ENCODE measurements around the gene TAF5.
"Not testable (repeated sequence)": the region's sequence is repeated elsewhere in the genome, so short reads cannot be mapped to it uniquely, and the experiment has no call there.

TAF5 gene

DNA sequence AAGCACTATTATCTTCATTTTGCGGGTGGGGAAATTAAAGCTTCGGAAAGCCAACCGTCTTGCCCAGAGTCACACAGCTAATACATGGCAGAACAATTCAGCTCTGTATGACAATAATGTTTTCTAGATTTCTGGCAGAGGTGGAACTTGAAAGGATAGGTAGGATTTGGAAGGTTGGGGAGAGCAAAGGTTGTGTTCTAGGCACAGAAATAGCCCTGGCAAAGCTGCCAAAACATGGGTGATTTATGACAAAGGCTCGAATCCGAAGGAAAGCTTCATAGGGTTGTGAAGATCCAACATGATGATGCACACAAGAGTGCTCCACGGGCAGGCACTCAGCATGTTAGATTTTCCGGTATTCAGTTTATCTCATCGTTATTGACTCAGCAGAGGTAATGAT, 47.8 kb downstream of the TAF5 start:
- no peak for DNase-seq (ENCODE audit: low spot score)

- peak; percentile 75 for DNase-seq (ENCODE audit: low spot score)
Measured at GRCh38 chr10:103416436-103417147, 48.8 kb downstream of the TAF5 start.

DNA sequence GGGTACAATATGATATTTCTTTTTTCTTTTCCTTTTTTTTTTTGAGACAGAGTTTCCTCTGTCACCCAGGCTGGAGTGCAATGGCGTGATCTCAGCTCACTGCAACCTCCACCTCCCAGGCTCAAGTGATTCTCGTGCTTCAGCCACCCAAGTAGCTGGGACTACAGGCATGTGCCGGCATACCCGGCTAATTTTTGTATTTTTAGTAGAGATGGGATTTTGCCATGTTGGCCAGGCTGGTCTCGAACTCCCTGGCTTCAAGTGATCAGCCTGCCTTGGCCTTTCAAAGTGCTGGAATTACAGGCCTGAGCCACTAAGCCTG, 49.3 kb downstream of the TAF5 start:
- not testable (repeated sequence) for DNase-seq (ENCODE audit: low spot score)

DNA sequence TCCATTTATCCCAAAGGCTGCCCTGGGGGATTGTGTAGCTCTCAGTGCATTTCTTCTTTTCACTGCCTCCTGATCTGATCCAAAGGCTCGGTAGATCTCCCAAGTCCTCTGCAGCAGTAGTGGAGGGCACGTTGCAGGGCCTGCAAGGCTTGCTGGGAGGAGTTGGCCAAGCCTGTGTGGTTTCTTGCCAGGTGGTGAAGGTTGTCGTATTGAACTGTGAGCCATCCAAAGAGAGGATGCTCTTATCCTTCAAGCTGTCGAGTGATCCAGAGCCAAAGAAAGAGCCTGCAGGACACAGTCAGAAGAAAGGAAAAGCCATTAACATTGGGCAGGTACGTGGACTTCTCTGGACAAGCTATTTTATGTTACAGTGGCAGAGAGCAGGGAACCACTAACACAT, 49.8 kb downstream of the TAF5 start:
- no peak for DNase-seq (ENCODE audit: low spot score)

- DNase-seq (ENCODE audit: low spot score): no peak
Measured at GRCh38 chr10:103419101-103419500, 51.3 kb downstream of the TAF5 start.

DNA sequence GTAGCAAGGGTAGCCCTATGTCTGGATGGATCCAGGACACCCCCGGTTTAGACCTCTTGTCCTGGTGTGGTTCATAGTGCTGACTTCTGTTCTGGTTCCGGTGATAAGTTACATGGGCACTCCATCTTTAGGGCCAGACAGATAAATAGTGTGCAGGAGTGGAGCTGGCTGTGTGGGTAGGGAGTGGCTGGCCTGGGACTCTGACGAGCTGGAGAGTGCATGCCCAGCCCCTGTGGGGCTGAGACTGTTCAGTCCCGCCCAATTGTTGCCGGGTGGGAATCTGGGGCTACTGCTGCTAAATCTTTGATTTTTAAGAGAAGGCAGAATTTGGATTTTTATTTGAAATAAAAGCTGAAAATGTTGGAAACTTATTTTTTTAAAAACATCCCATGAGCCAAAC, 56.0 kb downstream of the TAF5 start:
- DNase-seq (ENCODE audit: low spot score): no peak

- DNase-seq (ENCODE audit: low spot score): no peak
Measured at GRCh38 chr10:103427866-103428265, 60.1 kb downstream of the TAF5 start.

- DNase-seq (ENCODE audit: low spot score): peak; percentile 4
Measured at GRCh38 chr10:103428989-103429643, 61.3 kb downstream of the TAF5 start.

- DNase-seq (ENCODE audit: low spot score): peak; percentile 31
Measured at GRCh38 chr10:103429647-103430046, 61.9 kb downstream of the TAF5 start.

DNA sequence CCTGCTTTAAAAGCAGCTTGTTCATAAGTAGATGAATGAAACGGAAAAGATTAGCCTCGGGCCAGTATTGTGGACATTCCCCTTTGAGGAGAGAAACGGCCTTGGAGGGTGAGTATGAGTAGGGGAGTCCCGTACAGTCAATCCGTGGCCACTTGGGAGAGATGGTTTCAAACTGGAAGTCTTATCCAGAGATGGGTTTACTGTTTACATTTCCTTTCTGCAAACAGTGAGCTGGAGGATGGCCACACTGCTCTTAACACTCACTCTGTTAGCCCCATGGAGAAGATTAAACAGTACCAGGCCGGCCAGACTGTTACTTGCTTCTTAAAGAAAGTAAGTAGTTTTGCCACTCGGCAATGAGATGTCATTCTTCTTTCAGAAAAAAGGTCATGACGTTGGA, 64.1 kb downstream of the TAF5 start:
- no peak for DNase-seq (ENCODE audit: low spot score)

DNA sequence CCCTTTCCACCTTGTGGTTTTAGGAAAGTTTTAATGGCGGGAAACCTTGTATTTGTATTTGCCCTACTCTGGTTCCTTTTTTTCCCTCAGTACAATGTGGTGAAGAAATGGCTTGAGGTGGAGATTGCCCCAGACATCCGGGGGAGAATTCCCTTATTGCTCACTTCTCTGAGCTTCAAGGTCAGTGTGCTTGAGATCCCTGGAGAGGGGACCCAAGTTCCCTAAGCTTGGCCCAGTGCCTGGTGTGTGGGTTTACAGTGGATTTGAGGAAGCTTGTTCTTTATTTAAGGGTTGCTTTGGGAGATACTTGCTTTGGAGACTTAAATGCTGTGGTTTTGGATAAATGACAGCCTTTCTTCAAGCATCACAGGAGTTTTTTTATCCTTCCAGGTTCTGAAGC, 66.1 kb downstream of the TAF5 start:
- no peak for DNase-seq (ENCODE audit: low spot score)

Data from CD4-positive, alpha-beta T cell treated with Interleukin-2 at 100 ng/mL for 4 hours (primary cell).